ENCODE measurements around the gene DCHS1.

Gene DCHS1

GRCh38 chr11:6626971-6627761, 28.4 kb downstream of the DCHS1 start:
- H3K4me3 ChIP-seq (ENCODE audit: low read length), result no peak overlapping the region
- no peak for DNase-seq (ENCODE audit: low read depth)
- TF ChIP-seq CTCF (IDR thresholded peaks at IDR 0.05; ENCODE audit: insufficient read depth, low read depth, low read length, missing control alignments), result no peak

- DNase-seq (ENCODE audit: low read depth), result no peak
Observed at GRCh38 chr11:6625832-6626420, 29.7 kb downstream of the DCHS1 start.

DNA sequence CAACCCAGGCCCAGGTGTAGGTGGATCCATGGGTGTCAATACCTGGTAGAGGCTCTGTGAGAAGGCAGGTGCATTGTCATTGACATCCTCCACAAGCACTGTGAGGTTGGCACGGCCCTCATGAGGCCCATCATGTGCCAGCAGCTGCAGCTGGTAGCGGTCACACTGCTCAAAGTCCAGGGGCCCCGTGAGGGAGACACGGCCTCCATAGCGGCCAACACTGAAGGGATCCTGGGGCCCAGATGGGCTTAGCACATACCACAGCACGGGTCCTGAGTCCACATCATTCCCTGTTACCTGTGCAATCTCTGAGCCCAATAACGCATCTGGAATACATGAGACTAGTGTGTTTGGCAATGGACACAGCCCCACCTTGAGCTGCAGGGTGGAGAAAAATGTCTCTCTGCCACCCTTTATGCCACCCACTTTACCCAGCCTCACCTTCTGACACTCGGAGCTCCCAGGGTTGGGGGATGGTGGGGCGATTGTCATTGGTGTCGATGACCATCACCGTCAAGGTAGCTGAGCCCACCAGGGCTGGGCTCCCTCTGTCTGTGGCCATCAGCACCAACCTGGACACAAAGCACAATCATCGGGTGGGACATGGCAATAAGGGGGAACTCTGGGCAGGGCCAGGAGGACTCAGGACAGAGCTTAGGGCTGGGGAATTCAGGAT, 30.3 kb downstream of the DCHS1 start:
- no peak for TF ChIP-seq CTCF (IDR thresholded peaks at IDR 0.05; ENCODE audit: insufficient read depth, low read depth, low read length, missing control alignments)
- H3K4me3 ChIP-seq (ENCODE audit: low read length), result no peak overlapping the region
- no peak for DNase-seq (ENCODE audit: low read depth)

More at GRCh38 chr11:6625832-6626420, 29.7 kb downstream of the DCHS1 start:
- no peak for TF ChIP-seq CTCF (IDR thresholded peaks at IDR 0.05; ENCODE audit: insufficient read depth, low read depth, low read length, missing control alignments)
- H3K4me3 ChIP-seq (ENCODE audit: low read length), result no peak overlapping the region

- DNase-seq (ENCODE audit: low read depth), result no peak
- H3K4me3 ChIP-seq (ENCODE audit: low read length), result no peak overlapping the region
- no peak for TF ChIP-seq CTCF (IDR thresholded peaks at IDR 0.05; ENCODE audit: insufficient read depth, low read depth, low read length, missing control alignments)
Observed at GRCh38 chr11:6623391-6624363, 31.9 kb downstream of the DCHS1 start.

DNA sequence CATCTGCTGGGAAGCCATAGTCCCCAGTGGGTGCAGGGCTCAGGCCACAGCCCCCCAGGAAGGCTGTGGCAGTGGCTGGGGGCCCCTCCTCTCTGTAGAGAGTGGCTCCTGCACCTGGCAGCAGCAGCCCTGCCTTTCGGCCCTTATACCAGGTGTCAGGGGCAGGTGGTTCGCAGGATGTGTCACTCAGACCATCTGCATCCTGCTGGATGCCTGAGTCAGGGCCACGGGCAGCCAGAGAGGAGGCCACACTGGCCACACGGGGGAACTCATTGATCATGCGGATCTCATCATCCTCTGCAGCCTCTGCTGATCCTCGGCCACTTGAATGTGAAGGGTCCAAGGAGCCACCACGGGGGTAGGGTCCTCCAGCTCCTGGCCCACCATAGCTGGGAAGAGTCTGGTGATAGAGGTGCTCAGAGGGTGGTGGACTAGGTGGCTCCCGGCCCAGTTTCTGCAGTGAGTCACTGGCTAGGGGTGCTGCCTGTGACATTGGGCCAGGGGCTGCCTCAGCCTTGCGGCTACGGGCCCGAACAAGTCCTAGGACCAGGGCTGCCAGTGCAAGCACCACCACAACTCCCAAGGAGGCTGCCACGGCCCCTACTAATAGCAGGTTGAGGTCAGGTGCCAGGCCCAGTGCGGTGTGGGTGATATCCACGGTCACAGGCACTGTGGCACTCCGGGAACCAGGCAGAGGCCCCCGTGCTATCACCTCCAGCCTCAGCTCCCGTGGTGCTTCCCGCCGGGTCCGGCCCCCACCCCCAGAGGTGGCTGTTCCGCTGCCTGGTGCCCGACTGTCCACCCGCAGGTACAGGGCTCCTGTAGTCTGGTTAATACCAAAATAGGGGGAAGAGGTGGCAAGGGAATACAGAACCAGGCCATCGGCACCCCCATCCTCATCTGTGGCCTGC, 33.1 kb downstream of the DCHS1 start:
- DNase-seq (ENCODE audit: low read depth), result peak; percentile 11

More for the DNA sequence above, 33.1 kb downstream of the DCHS1 start:
- no peak for TF ChIP-seq CTCF (IDR thresholded peaks at IDR 0.05; ENCODE audit: insufficient read depth, low read depth, low read length, missing control alignments)
- no peak overlapping the region for H3K4me3 ChIP-seq (ENCODE audit: low read length)

Measured in epithelial cell of esophagus (primary cell).